SK-N-SH treated with all-trans-retinoic acid at 6 μM for 48 hours (cell line): ENCODE measurements around the gene MEIS2.
A peak's percentile ranks its signal among the peaks of the same experiment; 100 is the strongest.

Experiments
- ATAC-seq: fragments of 200-7000 bp; cut with Tn5 transposase; 3 replicates; pipeline ENCODE4 v1.9.1; 2020; ENCODE audit warnings: mild to moderate bottlenecking, moderate library complexity
- ARNTL ChIP-seq: fragments of 450-650 bp; formaldehyde crosslinking; IDR thresholded peaks from 2 replicates; pipeline ENCODE4 v1.5.0; 2020; ENCODE audit warnings: low read depth, mild to moderate bottlenecking, moderate library complexity, borderline replicate concordance
- BACH2 ChIP-seq: fragments of 250-450 bp; sonication (Bioruptor Pico); IDR thresholded peaks from 2 replicates; pipeline ENCODE4 v1.9.0; 2021; ENCODE audit warnings: mild to moderate bottlenecking, borderline replicate concordance
- CSDC2 ChIP-seq: fragments of 250-450 bp; sonication (Bioruptor Pico); IDR thresholded peaks from 2 replicates; pipeline ENCODE4 v1.5.0; 2020; ENCODE audit warnings: mild to moderate bottlenecking, moderate library complexity
- ESRRG ChIP-seq: fragments of 250-450 bp; sonication (Bioruptor Pico); IDR thresholded peaks from 2 replicates; pipeline ENCODE4 v1.6.1; 2021; ENCODE audit warnings: mild to moderate bottlenecking
- GLIS3 ChIP-seq: fragments of 250-450 bp; sonication (Bioruptor Pico); IDR thresholded peaks from 2 replicates; pipeline ENCODE4 v1.5.0; 2020; ENCODE audit warnings: mild to moderate bottlenecking, moderate library complexity
- ISL1 ChIP-seq: fragments of 250-450 bp; sonication (Bioruptor Pico); IDR thresholded peaks from 2 replicates; pipeline ENCODE4 v2.1.2; 2022; ENCODE audit warnings: mild to moderate bottlenecking, moderate library complexity
- OSR1 ChIP-seq: fragments of 250-450 bp; sonication (Bioruptor Pico); IDR thresholded peaks from 2 replicates; pipeline ENCODE4 v1.8.0; 2022; ENCODE audit warnings: moderate library complexity, mild to moderate bottlenecking, inconsistent platforms
- PPARA ChIP-seq: fragments of 250-450 bp; sonication (Bioruptor Pico); IDR thresholded peaks from 2 replicates; pipeline ENCODE4 v1.5.0; 2020; ENCODE audit warnings: mild to moderate bottlenecking, borderline replicate concordance
- RARB ChIP-seq: fragments of 250-450 bp; sonication (Bioruptor Pico); IDR thresholded peaks from 2 replicates; pipeline ENCODE4 v1.8.0; 2021; ENCODE audit warnings: mild to moderate bottlenecking, moderate library complexity
- SNAI2 ChIP-seq: fragments of 250-450 bp; sonication (Bioruptor Pico); IDR thresholded peaks from 2 replicates; pipeline ENCODE4 v1.5.0; 2020; ENCODE audit warnings: mild to moderate bottlenecking, moderate library complexity
- TOX ChIP-seq: fragments of 250-450 bp; sonication (Bioruptor Pico); IDR thresholded peaks from 2 replicates; pipeline ENCODE4 v1.8.0; 2021; ENCODE audit warnings: mild to moderate bottlenecking, moderate library complexity, borderline replicate concordance
- ZC3H10 ChIP-seq: fragments of 250-450 bp; sonication (Bioruptor Pico); IDR thresholded peaks from 2 replicates; pipeline ENCODE4 v1.5.1; 2021; ENCODE audit warnings: mild to moderate bottlenecking, moderate library complexity
- ZFP3 ChIP-seq: fragments of 250-450 bp; sonication (Bioruptor Pico); IDR thresholded peaks from 2 replicates; pipeline ENCODE4 v1.5.0; 2020; ENCODE audit warnings: mild to moderate bottlenecking, moderate library complexity
- ZNF565 ChIP-seq: fragments of 450-650 bp; formaldehyde crosslinking; conservative IDR thresholded peaks from 2 replicates; pipeline ENCODE4 v1.5.0; 2020; ENCODE audit warnings: low read depth, mild to moderate bottlenecking, moderate library complexity
- ZNF70 ChIP-seq: fragments of 450-650 bp; formaldehyde crosslinking; IDR thresholded peaks from 2 replicates; pipeline ENCODE4 v1.5.0; 2020; ENCODE audit warnings: mild to moderate bottlenecking, moderate library complexity
- ZNF8 ChIP-seq: fragments of 450-650 bp; formaldehyde crosslinking; IDR thresholded peaks from 2 replicates; pipeline ENCODE4 v1.5.0; 2020; ENCODE audit warnings: mild to moderate bottlenecking, moderate library complexity
- TF ChIP-seq, protein P1 (sequence below): fragments of 250-450 bp; sonication (Bioruptor Pico); IDR thresholded peaks from 2 replicates; pipeline ENCODE4 v1.8.0; 2021; ENCODE audit warnings: low read depth, mild to moderate bottlenecking, moderate library complexity, borderline replicate concordance
- TF ChIP-seq, protein P2 (sequence below): fragments of 250-450 bp; sonication (Bioruptor Pico); IDR thresholded peaks from 2 replicates; pipeline ENCODE4 v1.5.1; 2020; ENCODE audit warnings: low read depth, mild to moderate bottlenecking, moderate library complexity
- TF ChIP-seq, protein P3 (sequence below): fragments of 250-450 bp; sonication (Bioruptor Pico); IDR thresholded peaks from 2 replicates; pipeline ENCODE4 v1.5.1; 2021; ENCODE audit warnings: mild to moderate bottlenecking, moderate library complexity
- TF ChIP-seq, protein P4 (sequence below): fragments of 250-450 bp; sonication (Bioruptor Pico); IDR thresholded peaks from 2 replicates; pipeline ENCODE4 v1.5.0; 2020; ENCODE audit warnings: mild to moderate bottlenecking, moderate library complexity
- TF ChIP-seq, protein P5 (sequence below): fragments of 250-450 bp; sonication (Bioruptor Pico); IDR thresholded peaks from 2 replicates; pipeline ENCODE4 v1.8.0; 2020; ENCODE audit warnings: mild to moderate bottlenecking, moderate library complexity, borderline replicate concordance

Gene MEIS2

DNA sequence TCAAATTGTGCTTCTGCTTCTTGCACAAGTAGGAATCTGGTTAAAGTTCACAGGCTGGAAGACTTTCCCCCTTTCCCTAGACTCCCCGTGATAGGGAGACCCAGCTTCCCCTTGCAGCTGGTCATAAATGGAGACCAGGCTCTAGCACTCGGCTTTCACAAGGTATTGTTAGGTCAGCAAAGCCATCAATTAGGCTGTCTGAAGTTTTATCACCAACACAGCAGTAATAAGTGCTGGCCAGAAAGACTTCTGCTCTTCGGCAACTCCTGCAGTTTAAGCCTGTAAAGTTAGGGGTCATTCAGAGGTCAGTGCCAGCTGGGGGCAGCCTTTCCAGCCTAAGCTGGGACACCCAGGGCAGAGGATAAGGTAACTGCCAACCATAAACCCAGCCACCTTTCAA lies 203.4 kb downstream of the MEIS2 start:
- TF ChIP-seq BACH2 (CRISPR knock-in tag), result no peak
- TF ChIP-seq, protein P1, sequence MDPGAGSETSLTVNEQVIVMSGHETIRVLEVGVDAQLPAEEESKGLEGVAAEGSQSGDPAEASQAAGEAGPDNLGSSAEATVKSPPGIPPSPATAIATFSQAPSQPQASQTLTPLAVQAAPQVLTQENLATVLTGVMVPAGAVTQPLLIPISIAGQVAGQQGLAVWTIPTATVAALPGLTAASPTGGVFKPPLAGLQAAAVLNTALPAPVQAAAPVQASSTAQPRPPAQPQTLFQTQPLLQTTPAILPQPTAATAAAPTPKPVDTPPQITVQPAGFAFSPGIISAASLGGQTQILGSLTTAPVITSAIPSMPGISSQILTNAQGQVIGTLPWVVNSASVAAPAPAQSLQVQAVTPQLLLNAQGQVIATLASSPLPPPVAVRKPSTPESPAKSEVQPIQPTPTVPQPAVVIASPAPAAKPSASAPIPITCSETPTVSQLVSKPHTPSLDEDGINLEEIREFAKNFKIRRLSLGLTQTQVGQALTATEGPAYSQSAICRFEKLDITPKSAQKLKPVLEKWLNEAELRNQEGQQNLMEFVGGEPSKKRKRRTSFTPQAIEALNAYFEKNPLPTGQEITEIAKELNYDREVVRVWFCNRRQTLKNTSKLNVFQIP (CRISPR knock-in tag), result no peak
- no peak for TF ChIP-seq ZFP3 (CRISPR knock-in tag)
- TF ChIP-seq CSDC2 (CRISPR knock-in tag), result no peak
- TF ChIP-seq, protein P2, sequence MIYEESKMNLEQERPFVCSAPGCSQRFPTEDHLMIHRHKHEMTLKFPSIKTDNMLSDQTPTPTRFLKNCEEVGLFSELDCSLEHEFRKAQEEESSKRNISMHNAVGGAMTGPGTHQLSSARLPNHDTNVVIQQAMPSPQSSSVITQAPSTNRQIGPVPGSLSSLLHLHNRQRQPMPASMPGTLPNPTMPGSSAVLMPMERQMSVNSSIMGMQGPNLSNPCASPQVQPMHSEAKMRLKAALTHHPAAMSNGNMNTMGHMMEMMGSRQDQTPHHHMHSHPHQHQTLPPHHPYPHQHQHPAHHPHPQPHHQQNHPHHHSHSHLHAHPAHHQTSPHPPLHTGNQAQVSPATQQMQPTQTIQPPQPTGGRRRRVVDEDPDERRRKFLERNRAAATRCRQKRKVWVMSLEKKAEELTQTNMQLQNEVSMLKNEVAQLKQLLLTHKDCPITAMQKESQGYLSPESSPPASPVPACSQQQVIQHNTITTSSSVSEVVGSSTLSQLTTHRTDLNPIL (CRISPR knock-in tag), result no peak
- TF ChIP-seq ZNF565 (CRISPR knock-in tag), result no peak
- TF ChIP-seq SNAI2 (CRISPR knock-in tag), result no peak
- no peak for TF ChIP-seq ZNF70
- TF ChIP-seq, protein P3, sequence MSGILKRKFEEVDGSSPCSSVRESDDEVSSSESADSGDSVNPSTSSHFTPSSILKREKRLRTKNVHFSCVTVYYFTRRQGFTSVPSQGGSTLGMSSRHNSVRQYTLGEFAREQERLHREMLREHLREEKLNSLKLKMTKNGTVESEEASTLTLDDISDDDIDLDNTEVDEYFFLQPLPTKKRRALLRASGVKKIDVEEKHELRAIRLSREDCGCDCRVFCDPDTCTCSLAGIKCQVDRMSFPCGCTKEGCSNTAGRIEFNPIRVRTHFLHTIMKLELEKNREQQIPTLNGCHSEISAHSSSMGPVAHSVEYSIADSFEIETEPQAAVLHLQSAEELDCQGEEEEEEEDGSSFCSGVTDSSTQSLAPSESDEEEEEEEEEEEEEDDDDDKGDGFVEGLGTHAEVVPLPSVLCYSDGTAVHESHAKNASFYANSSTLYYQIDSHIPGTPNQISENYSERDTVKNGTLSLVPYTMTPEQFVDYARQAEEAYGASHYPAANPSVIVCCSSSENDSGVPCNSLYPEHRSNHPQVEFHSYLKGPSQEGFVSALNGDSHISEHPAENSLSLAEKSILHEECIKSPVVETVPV (CRISPR knock-in tag), result no peak
- TF ChIP-seq RARB (CRISPR knock-in tag), result no peak
- TF ChIP-seq OSR1 (CRISPR knock-in tag), result no peak
- TF ChIP-seq ISL1 (CRISPR knock-in tag), result no peak
- TF ChIP-seq ZNF8 (CRISPR knock-in tag), result no peak
- peak; percentile 12; the same call in 2 of the 3 replicates for ATAC-seq

DNA sequence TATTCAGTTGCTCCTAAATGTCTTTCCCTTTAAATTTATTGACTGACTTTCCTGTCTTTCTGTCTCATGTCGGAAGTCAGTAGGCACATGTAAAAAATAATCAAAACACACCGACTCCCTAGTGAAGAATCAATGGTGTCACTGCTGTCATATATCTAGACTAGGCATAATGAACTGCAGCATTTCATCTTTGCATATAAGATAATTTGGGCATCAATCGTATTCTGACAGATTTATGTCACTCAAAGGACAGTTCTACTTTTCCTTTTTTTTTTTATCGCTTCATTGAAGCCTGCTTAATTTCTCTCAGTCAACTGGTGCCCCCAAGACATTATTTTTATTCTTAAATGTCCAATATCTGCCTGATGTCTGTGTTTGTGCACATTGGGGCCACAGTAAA lies 206.3 kb downstream of the MEIS2 start:
- TF ChIP-seq, protein P4, sequence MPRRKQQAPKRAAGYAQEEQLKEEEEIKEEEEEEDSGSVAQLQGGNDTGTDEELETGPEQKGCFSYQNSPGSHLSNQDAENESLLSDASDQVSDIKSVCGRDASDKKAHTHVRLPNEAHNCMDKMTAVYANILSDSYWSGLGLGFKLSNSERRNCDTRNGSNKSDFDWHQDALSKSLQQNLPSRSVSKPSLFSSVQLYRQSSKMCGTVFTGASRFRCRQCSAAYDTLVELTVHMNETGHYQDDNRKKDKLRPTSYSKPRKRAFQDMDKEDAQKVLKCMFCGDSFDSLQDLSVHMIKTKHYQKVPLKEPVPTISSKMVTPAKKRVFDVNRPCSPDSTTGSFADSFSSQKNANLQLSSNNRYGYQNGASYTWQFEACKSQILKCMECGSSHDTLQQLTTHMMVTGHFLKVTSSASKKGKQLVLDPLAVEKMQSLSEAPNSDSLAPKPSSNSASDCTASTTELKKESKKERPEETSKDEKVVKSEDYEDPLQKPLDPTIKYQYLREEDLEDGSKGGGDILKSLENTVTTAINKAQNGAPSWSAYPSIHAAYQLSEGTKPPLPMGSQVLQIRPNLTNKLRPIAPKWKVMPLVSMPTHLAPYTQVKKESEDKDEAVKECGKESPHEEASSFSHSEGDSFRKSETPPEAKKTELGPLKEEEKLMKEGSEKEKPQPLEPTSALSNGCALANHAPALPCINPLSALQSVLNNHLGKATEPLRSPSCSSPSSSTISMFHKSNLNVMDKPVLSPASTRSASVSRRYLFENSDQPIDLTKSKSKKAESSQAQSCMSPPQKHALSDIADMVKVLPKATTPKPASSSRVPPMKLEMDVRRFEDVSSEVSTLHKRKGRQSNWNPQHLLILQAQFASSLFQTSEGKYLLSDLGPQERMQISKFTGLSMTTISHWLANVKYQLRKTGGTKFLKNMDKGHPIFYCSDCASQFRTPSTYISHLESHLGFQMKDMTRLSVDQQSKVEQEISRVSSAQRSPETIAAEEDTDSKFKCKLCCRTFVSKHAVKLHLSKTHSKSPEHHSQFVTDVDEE (CRISPR knock-in tag), result no peak
- TF ChIP-seq ISL1 (CRISPR knock-in tag), result no peak
- no peak for TF ChIP-seq ZC3H10 (CRISPR knock-in tag)
- TF ChIP-seq, protein P3 (CRISPR knock-in tag), result no peak
- no peak for TF ChIP-seq BACH2 (CRISPR knock-in tag)
- TF ChIP-seq ZNF8 (CRISPR knock-in tag), result no peak
- no peak for TF ChIP-seq ARNTL (CRISPR knock-in tag)
- no peak for TF ChIP-seq ZFP3 (CRISPR knock-in tag)
- no peak for TF ChIP-seq TOX (CRISPR knock-in tag)
- TF ChIP-seq, all 23 proteins: peak for 0
- no peak for ATAC-seq

DNA sequence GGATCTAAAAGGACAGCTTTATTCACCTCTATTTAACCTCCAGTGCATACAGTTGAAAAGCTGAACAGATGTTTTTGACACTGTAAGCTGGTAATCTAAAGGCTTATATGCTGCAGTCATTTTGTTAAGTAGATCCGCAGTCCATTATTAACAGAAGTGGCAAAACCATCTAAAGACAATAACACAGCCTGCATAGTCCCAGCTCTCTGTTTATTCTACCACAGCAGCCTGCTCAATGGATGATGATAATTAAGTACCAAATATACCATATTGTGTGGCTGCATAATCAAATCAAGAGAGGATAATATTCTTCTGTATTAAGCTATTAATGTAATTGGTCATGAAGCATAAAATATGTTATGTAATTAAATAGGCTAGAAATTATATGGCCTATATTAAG lies 207.1 kb downstream of the MEIS2 start:
- no peak for ATAC-seq
- TF ChIP-seq, protein P2 (CRISPR knock-in tag), result no peak
- no peak for TF ChIP-seq ESRRG (CRISPR knock-in tag)
- TF ChIP-seq ZC3H10 (CRISPR knock-in tag), result no peak
- TF ChIP-seq, protein P5, sequence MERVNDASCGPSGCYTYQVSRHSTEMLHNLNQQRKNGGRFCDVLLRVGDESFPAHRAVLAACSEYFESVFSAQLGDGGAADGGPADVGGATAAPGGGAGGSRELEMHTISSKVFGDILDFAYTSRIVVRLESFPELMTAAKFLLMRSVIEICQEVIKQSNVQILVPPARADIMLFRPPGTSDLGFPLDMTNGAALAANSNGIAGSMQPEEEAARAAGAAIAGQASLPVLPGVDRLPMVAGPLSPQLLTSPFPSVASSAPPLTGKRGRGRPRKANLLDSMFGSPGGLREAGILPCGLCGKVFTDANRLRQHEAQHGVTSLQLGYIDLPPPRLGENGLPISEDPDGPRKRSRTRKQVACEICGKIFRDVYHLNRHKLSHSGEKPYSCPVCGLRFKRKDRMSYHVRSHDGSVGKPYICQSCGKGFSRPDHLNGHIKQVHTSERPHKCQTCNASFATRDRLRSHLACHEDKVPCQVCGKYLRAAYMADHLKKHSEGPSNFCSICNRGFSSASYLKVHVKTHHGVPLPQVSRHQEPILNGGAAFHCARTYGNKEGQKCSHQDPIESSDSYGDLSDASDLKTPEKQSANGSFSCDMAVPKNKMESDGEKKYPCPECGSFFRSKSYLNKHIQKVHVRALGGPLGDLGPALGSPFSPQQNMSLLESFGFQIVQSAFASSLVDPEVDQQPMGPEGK (CRISPR knock-in tag), result no peak
- TF ChIP-seq OSR1 (CRISPR knock-in tag), result no peak
- TF ChIP-seq CSDC2 (CRISPR knock-in tag), result no peak
- TF ChIP-seq ZNF565 (CRISPR knock-in tag), result no peak
- TF ChIP-seq ARNTL (CRISPR knock-in tag), result no peak
- TF ChIP-seq ZNF8 (CRISPR knock-in tag), result no peak
- TF ChIP-seq, protein P3 (CRISPR knock-in tag), result no peak
- no peak for TF ChIP-seq PPARA (CRISPR knock-in tag)
- no peak for TF ChIP-seq RARB (CRISPR knock-in tag)
- no peak for TF ChIP-seq BACH2 (CRISPR knock-in tag)
- no peak for TF ChIP-seq TOX (CRISPR knock-in tag)
- TF ChIP-seq ISL1 (CRISPR knock-in tag), result no peak
- no peak for TF ChIP-seq GLIS3 (CRISPR knock-in tag)
